IgD-negative memory B cell (primary cell): ENCODE data around the gene SLC22A24. TPM values are rescaled to one million over a fixed set of nuclear protein-coding genes. Genes with fewer than 3 reads are reported as not detected.

Source experiments
- polyA plus RNA-seq: library from polyadenylated mRNA; unstranded; fragments of 300-500 nt; fragmentation: Illumina TruSeq; gene quantifications from one replicate; pipeline ENCODE4 v1.2.3, GENCODE V29; 2021

SLC22A24 gene
- polyA plus RNA-seq, 1 donor from 2014 or later = not detected

Other genes starting within 250 kb of the SLC22A24 start
- not detected for gene CHRM1, start 222.9 kb downstream of the SLC22A24 start, polyA plus RNA-seq
- not detected for gene SLC22A6, start 159.3 kb downstream of the SLC22A24 start, polyA plus RNA-seq
- gene SLC22A8, start 128.4 kb downstream of the SLC22A24 start, polyA plus RNA-seq = not detected
- gene SLC22A25, start 99.4 kb upstream of the SLC22A24 start, polyA plus RNA-seq = not detected
- gene SLC22A9, start 225.6 kb upstream of the SLC22A24 start, polyA plus RNA-seq = not detected